ENCODE data around the gene GSTA3. TPM values are rescaled to one million over a fixed set of nuclear protein-coding genes. Genes with fewer than 3 reads are reported as not detected.
"Not testable (repeated sequence)": the region's sequence is repeated elsewhere in the genome, so short reads cannot be mapped to it uniquely, and the experiment has no call there.

GSTA3 gene
- total RNA-seq = not detected

GRCh38 chr6:52909531-52909930 lies at the start of gene GSTA3:
GSTA3 (minus strand) TSS chr6:52909698; CDS start chr6:52905834, 3,864 bp downstream.
- no peak within 1 kb of the TSS for H3K4me3 ChIP-seq (ENCODE audit: low read length)
- H3K27me3 ChIP-seq (ENCODE audit: insufficient read depth, low read length) = no peaks in the 10 kb centered on the region
- no peaks in the 10 kb centered on the region for H3K4me1 ChIP-seq (ENCODE audit: insufficient read depth, low read length)
- no peaks in the 10 kb centered on the region for H3K9me3 ChIP-seq (ENCODE audit: low read depth, low read length)

DNA sequence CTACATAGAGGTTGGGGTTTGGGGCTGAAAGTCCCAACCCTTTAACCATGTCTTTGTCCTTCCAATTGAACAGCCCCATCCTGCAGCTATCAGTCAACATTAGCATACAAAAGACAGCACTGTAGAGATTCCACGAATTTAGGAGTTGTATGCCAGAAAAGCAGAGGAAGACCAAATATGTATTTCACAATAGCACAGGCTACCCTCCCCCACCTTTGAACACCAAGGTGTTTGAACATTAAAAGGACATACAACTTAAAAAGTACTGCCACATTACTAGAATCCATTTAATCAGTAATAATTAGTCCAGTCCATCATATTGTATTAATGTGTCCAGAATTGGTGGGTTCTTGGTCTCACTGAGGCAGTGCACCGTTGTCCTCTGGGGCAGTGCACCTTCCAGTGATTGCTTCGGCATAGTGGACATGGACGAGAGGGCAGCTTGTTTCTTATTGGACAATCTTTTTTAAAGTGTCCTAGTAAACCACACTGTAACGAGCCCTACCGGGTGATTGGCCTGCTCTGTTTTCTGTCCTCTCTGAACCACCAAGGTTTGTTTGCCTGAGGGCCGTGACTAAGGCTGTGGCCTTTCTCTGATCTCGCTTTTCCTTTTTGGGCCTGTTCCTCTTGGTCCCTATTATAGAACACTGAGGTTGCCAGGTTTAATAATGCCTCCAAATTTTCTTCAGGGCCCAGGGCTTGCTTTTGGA lies 49.2 kb upstream of the GSTA3 start:
- H3K27me3 ChIP-seq (ENCODE audit: insufficient read depth, low read length) = no peaks in the 10 kb centered on the region
- no peak overlapping the region for H3K4me3 ChIP-seq (ENCODE audit: low read length)
- no peaks in the 10 kb centered on the region for H3K9me3 ChIP-seq (ENCODE audit: low read depth, low read length)
- H3K4me1 ChIP-seq (ENCODE audit: insufficient read depth, low read length) = no peaks in the 10 kb centered on the region

GRCh38 chr6:52955871-52956270 lies 46.4 kb upstream of the GSTA3 start:
- H3K9me3 ChIP-seq (ENCODE audit: low read depth, low read length) = no peaks in the 10 kb centered on the region
- H3K4me3 ChIP-seq (ENCODE audit: low read length) = no peak overlapping the region
- no peaks in the 10 kb centered on the region for H3K27me3 ChIP-seq (ENCODE audit: insufficient read depth, low read length)
- H3K4me1 ChIP-seq (ENCODE audit: insufficient read depth, low read length) = no peaks in the 10 kb centered on the region

- H3K4me1 ChIP-seq (ENCODE audit: insufficient read depth, low read length) = no peaks in the 10 kb centered on the region
- H3K4me3 ChIP-seq (ENCODE audit: low read length) = no peak overlapping the region
- H3K9me3 ChIP-seq (ENCODE audit: low read depth, low read length) = no peaks in the 10 kb centered on the region
- no peaks in the 10 kb centered on the region for H3K27me3 ChIP-seq (ENCODE audit: insufficient read depth, low read length)
Measured at GRCh38 chr6:52953911-52954839, 44.7 kb upstream of the GSTA3 start.

GRCh38 chr6:52946306-52946705 lies 36.8 kb upstream of the GSTA3 start:
- no peaks in the 10 kb centered on the region for H3K9me3 ChIP-seq (ENCODE audit: low read depth, low read length)
- H3K27me3 ChIP-seq (ENCODE audit: insufficient read depth, low read length) = peaks cover 4% of the 10 kb centered on the region
- no peaks in the 10 kb centered on the region for H3K4me1 ChIP-seq (ENCODE audit: insufficient read depth, low read length)
- H3K4me3 ChIP-seq (ENCODE audit: low read length) = no peak overlapping the region

- not testable (repeated sequence) for H3K4me3 ChIP-seq (ENCODE audit: low read length); H3K4me1 ChIP-seq (ENCODE audit: insufficient read depth, low read length); H3K27me3 ChIP-seq (ENCODE audit: insufficient read depth, low read length); H3K9me3 ChIP-seq (ENCODE audit: low read depth, low read length)
Measured at GRCh38 chr6:52942821-52943220, 33.3 kb upstream of the GSTA3 start.

DNA sequence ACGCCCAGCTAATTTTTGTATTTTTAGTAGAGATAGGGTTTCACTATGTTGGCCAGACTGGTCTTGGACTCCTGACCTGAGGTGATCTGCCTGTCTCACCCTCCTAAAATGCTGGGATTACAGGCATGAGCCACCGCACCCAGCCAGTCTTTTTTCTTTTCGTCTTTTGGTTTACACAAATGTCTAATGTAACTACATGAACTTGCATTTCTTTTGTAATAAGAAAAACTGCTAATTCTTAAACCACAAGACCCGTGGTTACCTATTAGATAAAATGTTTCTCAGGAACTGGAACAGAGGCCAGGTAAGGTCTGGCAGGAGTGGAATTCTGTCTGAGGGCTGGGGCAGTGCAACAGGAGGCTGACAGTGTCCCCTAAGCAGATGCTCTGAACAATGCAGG lies 32.7 kb upstream of the GSTA3 start:
- no peaks in the 10 kb centered on the region for H3K9me3 ChIP-seq (ENCODE audit: low read depth, low read length)
- H3K4me1 ChIP-seq (ENCODE audit: insufficient read depth, low read length) = no peaks in the 10 kb centered on the region
- peaks cover 4% of the 10 kb centered on the region for H3K27me3 ChIP-seq (ENCODE audit: insufficient read depth, low read length)
- no peak overlapping the region for H3K4me3 ChIP-seq (ENCODE audit: low read length)

DNA sequence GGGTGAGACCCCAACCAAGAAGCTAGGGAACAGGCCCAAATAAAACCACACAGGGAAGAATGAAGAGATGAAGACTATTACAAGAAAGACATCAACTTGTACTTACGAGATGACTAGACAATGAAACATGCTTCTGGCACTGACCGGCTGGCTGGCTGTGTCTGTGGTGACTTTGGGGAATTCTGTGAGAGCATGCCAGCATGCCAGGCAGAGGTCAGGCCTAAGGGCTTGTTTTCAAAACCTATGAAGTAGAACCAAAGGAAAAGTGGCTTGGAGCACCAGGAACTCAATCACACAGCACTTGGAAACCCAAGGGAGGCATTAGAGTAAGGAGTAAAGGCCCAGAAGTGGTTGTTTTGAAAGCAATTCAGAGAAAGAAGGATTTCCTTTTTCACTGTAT lies 28.4 kb upstream of the GSTA3 start:
- Histone ChIP-seq H3K4me1 (ENCODE audit: insufficient read depth, low read length) (no peaks in the 10 kb centered on the region), H3K27me3 (ENCODE audit: insufficient read depth, low read length) (no peaks in the 10 kb centered on the region)

DNA sequence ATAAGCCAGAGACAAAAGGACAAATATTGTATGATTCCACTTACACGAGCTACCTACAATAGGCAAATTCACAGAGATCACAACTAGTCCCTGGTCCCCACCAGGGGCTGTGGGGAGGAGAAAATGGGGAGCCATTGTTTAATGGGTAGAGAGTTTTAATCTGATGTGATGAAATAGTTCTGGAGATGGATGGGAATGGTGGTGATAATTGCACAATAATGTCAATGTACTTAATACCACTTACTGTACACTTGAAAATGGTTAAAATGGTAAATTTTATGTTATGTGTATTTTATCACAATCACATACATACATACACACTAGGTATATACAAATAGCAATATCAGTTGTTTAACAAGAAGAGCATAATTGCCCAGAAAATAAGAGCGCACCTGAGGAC lies 24.3 kb upstream of the GSTA3 start:
- no peaks in the 10 kb centered on the region for H3K4me1 ChIP-seq (ENCODE audit: insufficient read depth, low read length)
- no peaks in the 10 kb centered on the region for H3K9me3 ChIP-seq (ENCODE audit: low read depth, low read length)
- H3K4me3 ChIP-seq (ENCODE audit: low read length) = no peak overlapping the region
- no peaks in the 10 kb centered on the region for H3K27me3 ChIP-seq (ENCODE audit: insufficient read depth, low read length)

More for the DNA sequence above, 28.4 kb upstream of the GSTA3 start:
- H3K4me3 ChIP-seq (ENCODE audit: low read length) = no peak overlapping the region
- no peaks in the 10 kb centered on the region for H3K9me3 ChIP-seq (ENCODE audit: low read depth, low read length)

DNA sequence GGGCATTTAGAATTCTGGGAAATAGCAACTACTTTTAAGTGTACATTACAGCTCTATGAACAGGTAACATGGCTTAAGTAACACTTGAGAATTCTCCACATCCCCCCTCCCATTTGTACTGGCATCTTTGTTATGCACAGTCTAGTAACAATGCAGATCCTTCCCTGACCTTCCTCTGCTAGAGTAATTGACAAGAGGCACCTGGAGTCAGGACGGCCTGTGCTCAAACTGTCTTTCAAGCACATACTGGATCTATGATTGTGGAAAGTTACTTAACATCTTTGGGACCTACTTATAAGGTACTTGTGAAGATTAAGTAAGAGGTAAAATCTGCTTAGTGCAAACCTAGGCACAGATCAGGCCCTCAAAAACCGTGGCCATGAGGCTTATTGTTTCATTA lies 21.9 kb upstream of the GSTA3 start:
- Histone ChIP-seq H3K4me3 (ENCODE audit: low read length) (no peak overlapping the region), H3K27me3 (ENCODE audit: insufficient read depth, low read length) (no peaks in the 10 kb centered on the region), H3K9me3 (ENCODE audit: low read depth, low read length) (no peaks in the 10 kb centered on the region), H3K4me1 (ENCODE audit: insufficient read depth, low read length) (no peaks in the 10 kb centered on the region)

DNA sequence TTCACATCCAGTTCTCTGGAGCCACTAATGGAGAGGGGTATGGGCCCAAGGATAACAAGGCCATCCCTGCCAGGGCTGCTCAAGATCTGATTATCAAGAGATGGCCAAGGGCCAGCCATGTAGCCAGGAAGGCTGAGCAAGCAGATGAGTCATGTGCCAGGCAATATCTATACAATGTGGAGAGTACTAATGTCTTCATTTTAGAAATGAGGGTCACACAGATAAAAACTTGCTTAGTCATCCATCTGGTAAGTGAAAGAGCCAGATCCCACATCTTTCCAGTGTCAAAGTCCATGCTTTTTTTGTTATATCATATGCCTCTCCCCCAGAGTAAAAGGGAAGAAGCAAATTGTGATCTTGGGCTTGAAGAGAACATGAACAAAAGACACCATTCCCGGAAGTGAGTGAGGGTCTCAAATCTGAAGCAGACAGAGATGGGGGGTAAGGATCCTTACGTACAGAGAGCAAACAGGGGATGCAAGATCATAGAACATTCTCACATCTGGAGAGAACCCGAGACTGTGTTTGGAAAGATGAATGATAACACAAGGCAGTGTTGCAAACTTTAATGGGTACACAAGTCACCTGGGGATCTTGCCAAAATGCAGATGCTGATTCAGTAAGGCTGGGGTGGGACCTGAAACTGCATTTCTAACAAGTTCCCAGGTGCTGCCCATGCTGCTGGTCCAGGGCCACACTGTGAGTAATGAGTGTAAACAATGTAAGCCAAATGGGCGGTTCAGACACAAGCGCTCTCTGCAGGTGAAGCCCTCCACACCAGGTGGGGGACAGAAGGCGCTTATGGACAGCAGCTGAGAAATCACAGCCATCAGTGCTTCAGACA lies 20.0 kb upstream of the GSTA3 start:
- no peaks in the 10 kb centered on the region for H3K4me1 ChIP-seq (ENCODE audit: insufficient read depth, low read length)
- no peaks in the 10 kb centered on the region for H3K9me3 ChIP-seq (ENCODE audit: low read depth, low read length)
- H3K4me3 ChIP-seq (ENCODE audit: low read length) = no peak overlapping the region
- H3K27me3 ChIP-seq (ENCODE audit: insufficient read depth, low read length) = no peaks in the 10 kb centered on the region

- H3K27me3 ChIP-seq (ENCODE audit: insufficient read depth, low read length) = no peaks in the 10 kb centered on the region
- no peak overlapping the region for H3K4me3 ChIP-seq (ENCODE audit: low read length)
- no peaks in the 10 kb centered on the region for H3K4me1 ChIP-seq (ENCODE audit: insufficient read depth, low read length)
- H3K9me3 ChIP-seq (ENCODE audit: low read depth, low read length) = no peaks in the 10 kb centered on the region
Measured at GRCh38 chr6:52927451-52927850, 18.0 kb upstream of the GSTA3 start.

DNA sequence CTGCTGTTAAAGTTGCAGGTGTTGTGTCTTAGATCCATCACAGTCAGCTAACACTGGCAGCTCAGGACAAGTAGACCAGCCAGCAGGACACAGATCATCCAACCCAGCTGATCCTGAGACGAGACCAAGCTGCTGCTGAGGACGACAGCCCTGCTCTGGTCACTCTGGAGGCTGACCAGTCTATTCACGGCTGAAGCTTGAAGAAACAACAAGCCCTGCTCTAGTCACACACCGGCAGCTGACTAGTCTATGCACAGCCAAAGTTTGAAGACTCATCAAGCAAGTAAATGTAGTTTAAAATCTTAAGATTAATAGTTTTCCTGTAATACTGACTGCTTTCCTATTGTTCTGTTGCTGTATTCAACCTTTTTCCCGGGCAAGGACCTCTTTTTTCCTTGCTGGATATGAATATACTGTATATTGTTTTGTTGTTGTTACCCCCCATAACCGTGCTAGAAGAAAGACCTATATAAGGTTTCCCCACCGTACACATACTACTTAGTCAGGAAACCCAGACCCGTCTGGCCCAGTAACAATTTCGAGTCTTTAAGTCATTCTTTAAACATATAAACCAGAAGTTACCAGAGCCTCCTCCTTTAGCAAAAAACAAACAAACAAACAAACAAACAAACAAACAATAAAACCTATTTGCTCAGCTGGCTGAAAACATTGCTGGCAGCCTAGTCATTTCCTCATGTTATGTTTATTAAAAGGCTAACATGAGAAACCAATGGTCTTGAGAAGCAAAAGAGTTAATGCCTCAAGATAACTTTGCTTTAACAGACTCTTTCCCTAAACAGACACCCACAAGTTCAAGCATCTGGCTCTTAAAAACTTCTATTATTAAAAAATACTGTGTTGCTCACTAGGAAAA lies 16.7 kb upstream of the GSTA3 start:
- no peaks in the 10 kb centered on the region for H3K9me3 ChIP-seq (ENCODE audit: low read depth, low read length)
- no peaks in the 10 kb centered on the region for H3K4me1 ChIP-seq (ENCODE audit: insufficient read depth, low read length)

GRCh38 chr6:52925042-52925441 lies 15.5 kb upstream of the GSTA3 start:
- Histone ChIP-seq H3K27me3 (ENCODE audit: insufficient read depth, low read length) (no peaks in the 10 kb centered on the region), H3K4me1 (ENCODE audit: insufficient read depth, low read length) (no peaks in the 10 kb centered on the region), H3K9me3 (ENCODE audit: low read depth, low read length) (no peaks in the 10 kb centered on the region), H3K4me3 (ENCODE audit: low read length) (no peak overlapping the region)

More for the DNA sequence above, 16.7 kb upstream of the GSTA3 start:
- no peaks in the 10 kb centered on the region for H3K27me3 ChIP-seq (ENCODE audit: insufficient read depth, low read length)
- no peak overlapping the region for H3K4me3 ChIP-seq (ENCODE audit: low read length)
